NCI-H1092 treated with DMSO at 0.1 percent for 48 hours (cell line): ENCODE results near the gene KMT2E.
"Not testable (repeated sequence)": the region's sequence is repeated elsewhere in the genome, so short reads cannot be mapped to it uniquely, and the experiment has no call there.

ENCODE experiments used
- DNase-seq: peaks from one replicate; lab custom pipeline; 2025; lab: John Stamatoyannopoulos, UW

Gene KMT2E

DNA sequence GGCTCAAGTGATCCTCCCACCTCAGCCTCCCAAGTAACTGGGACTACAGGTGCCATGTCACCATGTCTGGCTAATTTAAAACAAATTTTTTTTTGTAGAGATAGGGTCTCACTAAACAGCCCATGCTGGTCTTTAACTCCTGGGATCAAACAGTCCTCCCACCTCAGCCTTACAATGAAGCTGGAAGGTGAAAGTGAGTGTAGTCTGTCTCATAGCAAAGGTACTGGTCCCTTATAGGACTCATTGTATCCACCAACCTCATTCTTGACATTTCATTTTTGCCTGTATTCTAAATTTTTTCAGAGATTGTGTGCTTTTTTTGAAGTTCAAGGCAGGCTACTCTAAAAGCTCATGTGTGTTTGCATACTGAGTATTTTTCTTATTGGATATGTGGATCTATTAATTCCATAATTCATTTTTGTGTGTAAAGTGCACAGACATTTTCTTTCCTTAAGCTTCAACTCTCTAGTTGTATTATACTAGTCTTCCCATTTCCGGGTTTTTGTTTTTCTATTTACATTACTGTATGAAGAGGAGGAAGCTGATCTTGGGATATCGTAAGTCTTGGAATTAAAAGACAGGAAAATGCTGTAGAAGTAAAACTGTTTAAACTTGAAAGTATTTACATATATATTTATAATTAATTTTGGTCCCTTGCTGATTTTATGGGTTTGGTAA, 13.3 kb downstream of the KMT2E start:
- no peak for DNase-seq

DNA sequence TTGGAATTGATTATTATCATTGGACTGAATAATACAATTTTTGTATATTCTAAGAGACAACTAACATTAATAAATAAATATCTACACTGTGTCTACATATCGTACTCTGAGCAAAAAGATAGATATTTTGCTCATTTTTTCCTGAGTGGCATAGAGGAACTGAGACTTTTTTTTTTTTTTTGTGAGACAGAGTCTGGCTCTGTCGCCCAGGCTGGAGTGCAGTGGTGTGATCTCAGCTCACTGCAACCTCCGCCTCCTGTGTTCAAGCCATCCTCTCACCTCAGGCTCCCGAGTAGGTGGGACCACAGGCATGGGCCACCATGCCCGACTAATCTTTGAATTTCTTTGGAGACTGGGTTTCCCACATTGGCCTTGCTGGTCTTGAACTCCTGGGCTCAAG, 14.0 kb downstream of the KMT2E start:
- DNase-seq, result no peak

DNA sequence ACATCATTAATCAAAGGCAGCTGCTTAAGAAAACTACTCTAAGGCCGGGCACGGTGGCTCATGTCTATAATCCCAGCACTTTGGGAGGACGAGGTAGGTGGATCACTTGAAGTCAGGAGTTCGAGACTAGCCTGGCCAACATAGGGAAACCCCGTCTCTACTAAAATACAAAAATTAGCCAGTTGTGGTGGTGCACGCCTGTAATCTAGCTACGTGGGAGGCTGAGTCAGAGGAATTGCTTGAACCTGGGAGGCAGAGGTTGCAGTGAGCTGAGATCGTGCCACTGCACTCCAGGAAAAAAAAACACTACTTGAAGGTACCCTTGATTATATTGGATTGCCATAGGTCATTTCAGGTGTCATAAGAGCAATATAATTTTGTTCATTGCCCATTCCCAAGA, 14.9 kb downstream of the KMT2E start:
- not testable (repeated sequence) for DNase-seq

DNA sequence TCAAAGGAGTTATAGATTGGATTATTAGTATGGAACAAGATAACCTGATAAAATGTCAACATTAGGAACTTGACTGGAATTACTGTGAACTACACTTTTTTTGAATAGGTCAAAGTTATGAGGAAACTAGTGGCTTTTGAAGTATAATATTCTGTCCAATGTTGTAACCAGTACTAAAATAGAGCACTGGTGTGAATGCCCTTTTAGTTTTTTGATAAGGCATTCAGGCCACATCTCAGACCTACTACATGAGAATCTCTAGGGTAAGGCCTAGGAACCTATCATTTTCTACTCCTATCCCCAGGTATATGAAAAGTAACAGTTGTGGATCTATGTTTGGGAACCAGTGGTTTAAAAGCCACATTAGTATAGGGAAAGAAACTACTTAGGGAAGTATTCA, 16.4 kb downstream of the KMT2E start:
- DNase-seq, result no peak

DNA sequence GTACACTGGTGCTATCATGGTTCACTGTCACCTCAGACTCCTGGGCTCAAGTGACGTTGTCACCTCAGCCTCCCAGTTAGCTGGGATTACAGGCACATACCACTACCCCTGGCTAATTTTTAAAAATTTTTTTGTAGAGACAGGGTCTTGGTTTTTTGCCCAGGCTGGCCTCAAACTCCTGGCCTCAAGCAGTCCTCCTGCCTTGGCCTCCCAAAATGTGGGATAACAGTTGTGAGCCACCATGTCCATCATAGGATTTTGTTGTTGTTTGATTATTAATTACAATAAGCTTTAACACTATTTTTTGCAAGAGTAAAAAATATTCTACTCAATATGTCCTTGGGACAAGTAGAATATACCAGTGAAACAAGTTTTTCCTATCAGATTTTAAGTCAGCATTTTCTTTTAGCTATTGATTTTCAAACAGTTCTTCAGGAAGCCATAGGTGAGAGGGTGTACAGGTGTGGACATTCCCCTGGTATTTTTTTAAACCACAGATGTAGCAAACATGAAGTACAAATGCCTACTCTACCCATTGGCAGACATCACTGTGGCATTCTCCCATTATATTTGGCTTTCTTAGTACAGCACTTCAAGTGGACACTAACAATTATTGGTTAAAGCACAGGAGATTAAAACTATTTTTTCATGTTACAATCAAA, 18.7 kb downstream of the KMT2E start:
- no peak for DNase-seq

DNA sequence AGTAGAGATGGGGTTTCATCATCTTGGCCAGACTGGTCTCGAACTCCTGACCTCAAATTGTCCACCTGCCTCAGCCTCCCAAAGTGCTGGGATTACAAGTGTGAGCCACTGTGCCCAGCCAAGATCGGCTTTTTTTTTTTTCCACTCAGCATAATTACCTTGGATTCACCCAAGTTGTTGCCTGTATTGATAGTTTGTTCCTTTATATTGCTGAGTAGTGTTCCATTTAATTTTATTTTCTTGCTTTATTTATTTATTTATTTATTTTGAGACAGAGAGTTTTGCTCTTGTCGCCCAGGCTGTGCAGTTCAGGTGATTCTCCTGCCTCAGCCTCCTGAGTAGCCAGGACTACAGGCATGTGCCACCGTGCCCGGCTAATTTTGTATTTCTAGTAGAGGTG, 21.3 kb downstream of the KMT2E start:
- DNase-seq, result no peak

DNA sequence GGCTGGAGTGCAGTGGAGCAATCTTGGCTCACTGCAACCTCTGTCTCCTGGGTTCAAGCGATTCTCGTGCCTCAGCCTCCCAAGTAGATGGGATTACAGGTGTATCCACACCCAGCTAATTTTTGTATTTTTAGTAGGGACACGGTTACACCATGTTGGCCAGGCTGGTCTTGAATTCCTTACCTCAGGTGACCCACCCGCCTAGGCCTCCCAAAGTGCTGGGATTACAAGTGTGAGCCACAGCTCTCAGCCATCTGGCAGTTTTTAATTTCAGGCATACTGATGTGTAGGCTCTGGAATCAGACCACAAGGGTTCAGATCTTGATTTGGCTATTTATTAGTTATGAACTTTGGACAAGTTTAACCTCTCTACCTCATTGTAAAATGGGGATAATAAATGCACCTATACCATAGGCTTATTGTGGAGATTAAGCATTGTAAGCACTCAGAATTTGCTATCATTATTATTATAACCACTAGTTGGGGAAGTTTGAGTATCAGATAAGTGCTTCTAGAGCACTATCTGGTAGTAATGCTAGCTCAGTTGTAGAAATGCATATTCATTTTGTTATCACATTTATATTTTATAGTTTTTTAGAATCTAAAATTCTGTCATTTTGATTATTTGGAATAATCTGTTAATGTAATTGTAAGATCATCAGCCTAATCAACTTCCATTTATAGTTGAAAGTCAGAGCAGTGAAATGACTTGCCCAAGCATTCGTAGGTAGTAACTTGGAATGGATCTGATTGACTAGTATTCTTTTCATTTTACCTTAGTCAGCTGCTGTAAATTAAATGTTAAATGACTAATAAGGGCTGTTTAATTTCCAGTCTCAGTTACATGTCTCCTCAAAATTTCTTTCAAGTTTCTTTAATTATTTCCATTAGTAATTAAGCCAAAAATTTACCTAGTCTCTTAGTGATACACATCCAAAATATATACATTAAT, 22.5 kb downstream of the KMT2E start:
- DNase-seq, result no peak

DNA sequence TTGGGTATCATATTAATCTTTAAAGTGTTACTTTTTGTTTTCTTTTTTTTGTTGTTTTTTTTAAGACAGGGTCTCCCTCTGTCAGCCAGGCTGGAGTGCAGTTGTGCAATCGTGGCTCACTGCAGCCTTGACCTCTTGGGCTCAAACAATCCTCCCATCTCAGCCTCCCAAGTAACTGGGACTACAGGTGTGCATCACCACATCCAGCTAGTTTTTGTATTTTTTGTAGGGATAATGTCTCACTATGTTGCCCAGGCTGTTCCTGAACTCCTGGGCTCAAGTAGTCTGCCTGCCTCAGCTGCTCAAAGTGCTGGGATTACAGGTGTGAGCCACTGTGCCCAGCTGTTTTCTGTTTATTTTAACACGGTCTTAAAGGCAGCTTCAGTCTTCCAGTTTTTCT, 23.3 kb downstream of the KMT2E start:
- no peak for DNase-seq

DNA sequence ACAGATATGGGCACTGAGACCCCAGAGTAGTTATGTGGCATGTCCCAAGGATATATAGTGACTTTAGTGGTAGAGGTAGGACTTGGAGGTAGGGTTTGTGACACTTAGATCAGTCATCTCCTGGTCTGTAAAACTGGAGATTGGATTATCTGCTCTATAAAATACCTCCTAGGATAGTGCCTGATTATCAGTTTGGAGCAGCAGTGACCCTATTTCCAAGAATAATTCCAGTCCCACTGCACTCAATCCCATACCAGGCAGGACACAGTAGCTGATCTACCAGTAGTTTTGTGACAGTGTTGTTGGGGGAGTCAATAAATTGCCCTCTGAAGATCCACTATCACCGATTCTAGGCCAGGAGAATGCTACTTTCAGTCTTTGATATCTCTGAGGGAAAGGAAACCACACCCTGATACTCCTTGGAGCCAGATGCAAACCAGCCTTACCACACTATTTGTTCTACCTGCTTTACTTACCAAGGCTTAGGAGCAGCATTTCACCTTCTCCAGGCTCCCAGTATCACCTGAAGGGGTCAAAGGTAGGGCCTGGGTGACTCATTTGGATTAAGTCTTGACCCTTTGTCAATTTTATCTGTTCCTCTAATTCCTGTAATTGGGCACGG, 30.6 kb downstream of the KMT2E start:
- DNase-seq, result no peak

DNA sequence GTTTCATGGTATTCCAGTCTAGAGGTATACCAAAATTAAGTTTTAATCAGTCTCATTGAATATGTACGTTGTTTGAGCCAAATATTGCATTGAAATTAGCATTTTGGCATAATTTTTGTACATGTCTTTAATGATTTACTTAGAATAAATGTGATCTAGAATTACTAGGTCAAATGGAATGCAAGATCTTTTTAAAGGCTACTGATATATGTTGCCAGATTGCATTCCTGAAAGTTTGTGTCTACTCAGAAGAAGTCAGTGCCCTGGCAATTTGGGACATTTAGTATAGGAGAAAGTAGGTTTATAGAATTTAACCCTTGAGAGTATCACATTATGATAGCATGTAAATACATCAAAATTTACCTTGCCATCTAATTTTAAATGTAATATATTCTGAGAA, 32.4 kb downstream of the KMT2E start:
- DNase-seq, result no peak

DNA sequence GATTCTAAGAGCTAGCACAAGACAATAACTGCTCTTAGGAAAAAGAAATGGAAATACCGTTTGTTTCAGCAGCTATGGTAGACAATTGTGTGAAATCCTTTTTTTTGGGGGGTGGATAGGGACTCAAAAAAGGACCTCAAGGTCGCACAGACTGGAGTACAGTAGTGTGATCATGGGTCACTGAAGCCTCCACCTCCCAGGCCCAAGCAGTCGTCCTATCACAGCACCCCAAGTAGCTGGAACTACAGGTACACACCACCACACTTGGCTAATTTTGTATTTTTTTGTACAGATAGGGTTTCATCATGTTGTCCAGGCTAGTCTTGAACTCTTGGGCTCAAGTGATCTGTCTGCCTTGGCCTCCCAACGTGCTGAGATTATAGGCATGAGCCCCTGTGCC, 33.9 kb downstream of the KMT2E start:
- DNase-seq, result no peak

DNA sequence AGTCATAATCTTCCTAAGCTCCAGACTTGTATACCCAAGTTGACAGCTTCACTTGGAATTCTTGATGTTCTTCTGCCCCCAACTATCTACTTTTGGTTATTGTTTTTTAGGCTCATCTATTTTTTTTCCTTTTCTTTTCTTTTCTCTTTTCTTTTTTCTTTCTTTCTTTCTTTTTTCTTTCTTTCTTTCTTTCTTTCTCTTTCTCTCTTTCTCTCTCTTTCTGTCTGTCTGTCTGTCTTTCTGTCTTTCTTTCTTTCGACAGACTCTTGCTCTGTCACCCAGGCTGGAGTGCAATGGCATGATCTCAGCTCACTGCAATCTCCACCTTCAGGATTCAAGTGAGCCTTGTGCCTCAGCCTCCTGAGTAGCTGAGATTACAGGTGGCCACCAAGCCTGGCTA, 36.5 kb downstream of the KMT2E start:
- no peak for DNase-seq

DNA sequence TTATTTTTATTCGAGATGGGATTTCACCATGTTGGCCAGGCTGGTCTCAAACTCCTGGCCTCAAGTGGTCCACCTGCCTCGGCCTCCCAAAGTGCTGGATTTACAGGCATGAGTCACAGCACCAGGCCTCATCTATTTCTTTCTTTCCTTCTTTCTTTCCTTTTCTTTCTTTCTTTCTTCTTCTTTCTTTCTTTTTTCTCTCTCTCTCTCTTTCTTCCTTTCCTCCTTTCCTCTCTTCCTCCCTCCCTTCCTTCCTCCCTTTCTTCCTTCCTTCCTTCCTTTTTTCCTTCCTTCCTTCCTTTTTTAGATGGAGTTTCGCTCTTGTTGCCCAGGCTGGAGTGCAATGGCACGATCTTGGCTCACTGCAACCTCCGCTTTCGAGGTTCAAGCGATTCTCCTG, 36.9 kb downstream of the KMT2E start:
- not testable (repeated sequence) for DNase-seq

DNA sequence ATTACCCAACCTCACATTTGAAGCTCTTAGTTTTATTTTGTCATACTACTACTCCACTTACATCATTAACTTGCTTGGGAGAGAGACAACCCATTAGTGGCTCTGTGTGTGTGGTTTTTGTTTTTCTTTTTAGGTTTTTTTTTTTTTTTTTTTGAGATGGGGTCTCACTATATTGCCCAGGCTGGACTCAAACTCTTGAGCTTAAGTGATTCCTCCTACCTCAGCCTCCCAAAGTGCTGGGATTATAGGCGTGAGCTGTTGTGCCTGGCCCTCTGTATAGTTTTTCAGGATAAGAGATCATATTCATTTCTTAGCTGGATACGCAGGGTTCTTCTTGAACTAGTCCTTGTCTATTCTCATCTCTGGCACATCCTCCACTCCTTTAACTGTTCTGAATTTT, 41.1 kb downstream of the KMT2E start:
- no peak for DNase-seq

DNA sequence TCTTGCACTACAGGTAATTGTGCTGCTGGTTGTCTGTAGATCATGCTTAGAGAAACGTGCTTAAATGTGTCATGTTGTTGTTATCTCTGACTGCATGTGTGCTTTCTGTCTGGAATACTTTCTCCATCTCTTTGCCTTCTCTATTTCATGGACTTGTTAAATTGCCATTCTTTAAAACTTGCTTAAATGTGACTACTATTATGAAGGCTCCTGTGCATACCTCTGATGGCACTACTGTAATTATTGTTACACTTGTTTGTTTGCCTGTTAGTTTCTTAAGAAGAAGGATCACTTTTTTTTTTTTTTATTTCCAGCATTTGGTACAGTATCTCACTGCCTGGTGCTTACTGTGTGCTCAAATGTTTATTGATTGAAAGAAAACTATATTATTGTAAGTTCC, 41.6 kb downstream of the KMT2E start:
- no peak for DNase-seq

DNA sequence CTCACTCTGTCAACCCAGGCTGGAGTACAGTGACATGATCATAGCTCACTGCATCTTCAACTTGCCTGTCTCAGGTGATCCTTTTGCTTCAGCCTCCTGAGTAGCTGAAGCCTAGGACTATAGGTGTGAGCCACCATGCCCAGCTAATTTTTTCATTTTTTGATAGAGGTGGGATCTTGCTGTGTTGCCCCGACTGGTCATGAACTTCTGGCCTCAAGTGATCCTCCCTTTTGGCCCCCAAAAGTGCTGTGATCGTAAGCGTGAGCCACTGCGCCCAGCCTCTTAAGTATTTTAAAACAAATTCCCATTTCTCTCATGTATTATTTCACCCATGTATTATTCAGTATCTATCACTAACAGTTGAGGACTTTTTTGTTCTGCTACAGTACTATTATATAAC, 43.5 kb downstream of the KMT2E start:
- no peak for DNase-seq

DNA sequence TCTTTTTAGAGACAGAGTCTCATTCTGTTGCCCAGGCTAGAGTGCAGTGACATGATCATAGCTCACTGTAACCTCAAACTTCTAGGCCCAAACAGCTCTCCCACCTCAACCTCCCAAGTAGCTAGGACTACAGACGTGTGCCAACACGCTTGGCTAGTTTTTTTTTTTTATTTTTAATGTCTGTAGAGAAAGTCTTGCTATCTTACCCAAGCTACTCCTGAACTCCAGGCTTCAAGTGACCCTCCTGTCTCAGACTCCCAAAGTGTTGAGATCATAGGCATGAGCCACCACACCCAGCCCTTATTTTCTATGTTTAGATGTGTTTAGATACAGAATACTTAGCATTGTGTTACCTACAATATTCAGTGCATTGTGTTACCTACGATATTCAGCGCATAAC, 46.4 kb downstream of the KMT2E start:
- no peak for DNase-seq

DNA sequence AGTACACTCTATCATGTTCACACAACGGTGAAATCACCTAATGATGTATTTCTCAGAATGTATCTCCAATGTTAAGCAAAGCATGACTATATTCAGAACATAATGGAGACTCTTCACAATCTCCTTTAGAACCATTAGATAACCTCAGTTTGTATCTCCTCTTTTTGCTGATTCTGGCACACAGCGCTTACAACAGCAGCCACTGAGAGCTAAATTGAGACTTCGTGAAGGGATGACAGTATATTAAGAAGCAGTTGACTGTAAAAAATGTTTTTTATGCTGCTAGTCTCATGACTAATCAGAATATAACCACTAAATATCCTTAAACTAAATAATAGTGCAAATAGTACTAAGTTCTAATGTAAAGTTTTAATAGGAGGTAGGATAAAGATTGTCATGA, 46.9 kb downstream of the KMT2E start:
- DNase-seq, result no peak

DNA sequence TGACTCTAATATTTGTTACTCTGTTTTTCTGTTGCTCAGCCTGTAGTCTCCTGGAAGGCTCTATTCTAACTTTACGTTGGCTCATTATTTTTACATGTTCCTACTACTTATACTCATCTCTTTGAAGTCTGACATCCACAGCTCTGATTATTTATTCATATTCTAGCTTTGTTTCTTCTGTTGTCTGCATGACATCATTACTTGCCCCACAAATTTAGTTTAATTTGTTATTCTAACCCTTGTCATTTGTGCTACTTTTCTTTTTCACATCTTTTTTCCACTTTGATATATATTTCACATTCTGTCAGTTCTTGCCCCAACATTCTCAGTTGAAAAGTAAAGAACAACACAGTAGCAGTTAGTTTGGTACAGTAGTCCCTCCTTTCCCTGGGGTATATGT, 51.1 kb downstream of the KMT2E start:
- no peak for DNase-seq

DNA sequence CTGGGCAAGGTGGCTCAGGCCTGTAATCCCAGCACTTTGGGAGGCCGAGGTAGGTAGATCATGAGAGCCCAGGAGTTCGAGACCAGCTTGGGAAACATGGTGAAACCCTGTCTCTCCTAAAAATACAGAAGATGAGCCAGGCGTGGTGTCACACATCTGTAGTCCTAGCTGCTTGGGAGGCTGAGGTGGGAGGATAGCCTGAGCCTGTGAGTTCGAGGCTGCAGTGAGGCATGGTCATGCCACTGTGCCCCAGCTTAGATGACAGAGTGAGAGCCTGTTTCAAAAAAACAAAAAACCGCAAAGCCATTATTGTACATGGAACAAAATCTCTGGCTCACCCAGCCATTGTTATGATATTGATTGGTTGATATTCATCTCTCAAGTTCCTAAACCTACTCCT, 53.7 kb downstream of the KMT2E start:
- no peak for DNase-seq

DNA sequence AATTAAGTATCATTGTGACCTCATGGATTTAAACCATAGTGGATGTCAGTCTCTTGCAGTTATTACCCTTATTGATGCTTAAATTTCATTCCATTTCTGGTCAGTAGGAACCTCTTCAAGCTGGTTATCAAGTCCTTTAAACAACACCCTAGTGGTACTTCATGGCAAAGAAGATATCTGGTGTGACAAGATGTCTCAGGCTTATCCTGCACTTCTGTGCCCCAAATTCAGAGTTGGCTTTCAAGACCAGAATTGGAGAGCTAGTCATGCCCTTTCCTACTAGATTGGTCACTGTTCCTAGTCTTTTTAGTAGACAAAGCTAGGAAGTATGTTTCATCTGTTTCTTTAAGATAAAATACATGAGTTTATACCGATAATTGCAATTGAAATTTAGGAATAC, 54.9 kb downstream of the KMT2E start:
- no peak for DNase-seq

DNA sequence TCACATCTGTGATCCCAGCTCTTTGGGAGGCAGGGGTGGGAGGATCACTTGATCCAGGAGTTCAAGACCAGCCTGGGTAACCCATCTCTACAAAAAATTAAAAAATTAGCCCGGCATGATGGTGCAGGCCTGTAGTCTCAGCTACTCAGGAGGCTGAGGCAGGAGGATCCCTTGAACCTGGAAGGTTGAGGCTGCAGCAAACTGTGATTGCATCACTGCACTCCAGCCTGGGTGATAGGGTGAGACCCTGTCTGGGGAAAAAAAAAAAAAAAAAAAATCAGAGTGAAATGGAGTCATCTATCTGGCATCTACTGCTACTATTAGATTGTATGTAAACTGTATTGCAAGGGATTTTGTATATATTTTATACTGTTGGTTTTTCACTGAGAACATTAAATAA, 59.1 kb downstream of the KMT2E start:
- no peak for DNase-seq

DNA sequence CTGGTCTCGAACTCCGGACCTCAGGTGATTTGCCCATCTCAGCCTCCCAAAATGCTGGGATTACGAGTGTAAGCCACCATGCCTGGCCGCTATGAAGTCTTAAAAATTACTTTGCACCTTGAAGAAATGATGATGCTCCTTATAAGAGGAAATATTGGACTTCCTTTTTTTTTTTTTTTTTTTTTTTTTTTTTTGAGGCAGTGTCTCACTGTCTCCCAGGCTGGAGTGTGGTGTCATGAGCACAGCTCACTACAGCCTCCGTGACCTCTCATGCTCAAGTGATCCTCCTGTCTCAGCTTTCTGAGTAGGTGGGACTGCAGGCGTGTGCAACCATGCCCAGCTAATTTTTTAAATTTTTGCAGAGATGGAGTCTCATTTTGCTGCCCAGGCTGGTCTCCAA, 65.3 kb downstream of the KMT2E start:
- no peak for DNase-seq
